Renal cortex interstitium (tissue), 11 donors: Measurements from ENCODE around the gene CDC42BPB. TPM values are rescaled to one million over a fixed set of nuclear protein-coding genes. Genes with fewer than 3 reads are reported as not detected.

ENCODE experiments used
- DNase-seq, 11 donors: peaks; one replicate each; pipeline ENCODE4 v3.0.0-alpha.2; 2013; ENCODE audit warnings: low read depth in 9 of 11, low spot score in 4 of 11; ENCODE audit errors: extremely low read depth in 1 of 11
- polyA plus RNA-seq, 3 donors: library from polyadenylated mRNA; unstranded; fragments of 120-200 nt; gene quantifications; one replicate each; pipeline ENCODE4 v1.2.1, GENCODE V29; 2013; ENCODE audit not compliant: insufficient read length in 3 of 3

CDC42BPB gene
- polyA plus RNA-seq, 3 donors, result 74.0 to 98.5 (median 84.0) TPM

DNA sequence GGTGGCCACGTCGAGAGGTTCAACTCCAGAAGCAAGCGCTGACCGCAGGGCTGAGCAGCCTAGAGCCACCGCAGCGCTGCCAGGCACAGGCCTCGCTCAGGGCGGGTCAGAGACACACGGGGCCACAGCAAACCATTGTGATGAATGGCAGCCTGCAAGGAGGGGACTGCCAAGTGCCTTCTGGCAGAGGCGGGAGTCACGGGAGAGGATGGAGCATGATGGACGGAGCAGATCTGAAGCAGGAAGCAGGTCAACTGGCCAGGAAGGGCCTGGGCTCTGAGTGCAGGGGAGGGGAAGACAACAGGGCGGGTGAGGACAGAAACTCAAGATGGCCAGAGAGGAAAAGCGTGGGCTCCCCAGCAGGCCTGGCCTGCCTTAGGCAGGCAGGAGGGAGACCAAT, 49.8 kb downstream of the CDC42BPB start:
- DNase-seq, result no peak

DNA sequence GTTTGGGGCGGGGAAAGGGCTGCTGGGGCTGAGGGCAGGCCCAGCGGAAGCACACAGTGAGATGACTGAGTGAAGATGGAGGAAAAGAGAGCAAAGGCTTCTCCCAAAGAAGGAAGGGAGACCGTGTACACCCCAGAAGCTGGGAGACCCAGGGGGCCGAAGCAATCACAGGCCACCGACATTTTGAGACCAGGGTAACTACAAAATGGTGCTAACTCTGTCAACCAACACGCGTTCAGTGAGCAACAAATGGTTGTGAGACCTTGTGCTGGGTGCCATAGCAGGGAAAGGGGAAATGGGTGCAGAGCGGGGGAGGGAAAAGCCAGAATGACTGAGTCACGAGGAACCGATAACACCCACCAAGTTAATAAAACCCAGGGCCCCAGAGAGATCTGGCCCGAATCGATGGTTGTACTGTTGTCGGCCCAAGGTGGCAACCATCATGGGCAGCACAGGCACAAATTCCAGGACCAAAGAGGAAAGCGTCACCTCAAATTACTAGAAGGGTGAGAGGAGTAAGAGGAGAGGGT, 50.3 kb downstream of the CDC42BPB start:
- DNase-seq, result no peak

DNA sequence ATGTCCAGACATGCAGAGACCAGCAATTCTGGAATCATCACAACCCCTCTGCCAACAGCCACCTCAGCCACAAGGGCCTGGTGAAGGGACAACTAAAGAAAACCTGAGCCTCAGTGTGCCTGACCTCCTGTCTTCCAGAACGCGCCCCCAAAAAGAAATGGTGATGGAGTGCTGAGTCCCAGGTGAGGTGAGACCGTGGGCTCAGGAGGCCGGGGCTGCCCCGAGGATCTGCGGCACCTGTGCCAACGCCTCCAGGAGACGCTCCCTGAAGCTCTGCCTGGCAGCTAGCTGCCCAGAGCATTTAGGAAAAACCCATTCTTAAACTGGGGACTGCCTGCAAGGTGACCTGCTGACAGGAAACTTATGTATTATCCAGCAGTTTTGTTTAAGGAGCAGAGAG, 51.2 kb downstream of the CDC42BPB start:
- DNase-seq, result no peak

DNA sequence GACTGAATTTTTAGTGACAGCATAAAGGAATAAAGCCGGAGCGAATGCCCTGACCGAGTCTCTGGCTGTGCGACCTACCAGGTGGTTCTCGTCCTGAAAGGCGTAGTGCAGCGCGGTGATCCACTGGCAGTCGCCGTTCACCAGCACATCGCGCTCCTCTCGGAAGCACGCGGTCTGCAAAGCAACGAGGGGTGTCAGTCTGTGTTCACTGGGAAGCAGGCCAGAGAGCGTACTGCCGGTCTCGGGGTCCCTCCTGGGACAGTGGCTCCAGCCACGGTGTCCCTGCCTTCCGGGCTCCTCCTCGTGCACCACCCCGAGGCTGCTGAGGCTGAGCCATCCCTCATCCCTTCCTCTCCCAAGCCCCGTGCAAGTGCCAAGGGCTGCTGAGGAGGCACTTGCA, 53.5 kb downstream of the CDC42BPB start:
- DNase-seq, result no peak

- no peak for DNase-seq
Observed at GRCh38 chr14:103003351-103003615, 54.1 kb downstream of the CDC42BPB start.

GRCh38 chr14:103002578-103003350, 54.6 kb downstream of the CDC42BPB start:
- DNase-seq, result no peak

DNA sequence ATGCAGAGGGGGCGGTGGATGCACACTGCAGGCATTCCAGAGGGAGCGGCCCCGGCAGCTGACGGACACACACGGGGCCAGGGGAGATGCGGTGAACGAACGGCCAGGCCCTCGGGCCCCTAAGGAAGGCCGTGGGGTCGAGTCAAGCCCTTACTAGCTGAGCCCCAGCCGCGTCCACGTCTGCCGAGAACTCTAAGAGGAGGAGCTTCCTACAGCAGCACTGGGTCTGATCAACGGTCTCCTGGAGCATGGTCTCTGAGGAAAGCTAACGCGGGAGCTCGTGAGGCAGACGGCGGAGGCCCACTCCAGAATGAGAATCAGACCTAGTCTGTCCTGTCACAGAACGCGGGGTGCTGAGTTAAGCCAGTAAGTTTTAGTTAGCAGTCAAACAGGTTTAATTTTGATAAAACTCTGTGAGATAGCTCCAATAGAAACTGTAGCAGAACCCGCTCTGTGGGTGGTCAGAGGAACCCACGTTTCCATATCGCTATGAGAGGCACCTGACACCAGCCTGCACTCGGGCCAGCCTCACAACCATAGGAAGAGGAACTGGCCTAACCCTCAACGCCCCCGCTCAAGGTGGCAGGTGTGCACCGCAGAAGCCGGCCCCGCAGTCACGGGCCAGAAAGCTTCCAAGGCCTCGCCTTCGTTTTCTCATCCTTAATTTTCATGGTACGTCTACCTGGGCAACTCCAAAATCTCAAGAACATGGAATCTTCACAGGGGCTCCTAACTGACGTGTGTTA, 55.5 kb downstream of the CDC42BPB start:
- DNase-seq, result no peak

DNA sequence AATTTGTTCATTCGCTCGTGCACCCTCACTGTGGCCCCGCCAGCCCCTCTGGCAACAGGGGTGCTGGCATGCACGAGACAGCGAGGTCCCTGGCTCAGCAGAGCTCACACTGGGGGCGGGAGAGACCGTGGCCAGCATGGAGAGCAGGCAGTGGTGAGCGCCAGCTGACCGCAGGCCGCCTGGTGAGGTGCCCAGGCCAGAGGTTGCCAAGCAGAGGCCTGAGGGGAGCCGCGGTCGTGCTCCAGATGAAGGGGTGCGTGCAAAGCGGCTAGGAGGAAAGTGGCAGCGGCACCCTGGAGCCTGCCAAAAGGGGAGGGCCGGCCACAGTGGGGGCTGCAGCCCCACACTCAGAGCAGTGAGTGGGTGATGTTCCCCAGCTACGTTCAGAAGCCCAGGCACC, 56.1 kb downstream of the CDC42BPB start:
- DNase-seq, result no peak

DNA sequence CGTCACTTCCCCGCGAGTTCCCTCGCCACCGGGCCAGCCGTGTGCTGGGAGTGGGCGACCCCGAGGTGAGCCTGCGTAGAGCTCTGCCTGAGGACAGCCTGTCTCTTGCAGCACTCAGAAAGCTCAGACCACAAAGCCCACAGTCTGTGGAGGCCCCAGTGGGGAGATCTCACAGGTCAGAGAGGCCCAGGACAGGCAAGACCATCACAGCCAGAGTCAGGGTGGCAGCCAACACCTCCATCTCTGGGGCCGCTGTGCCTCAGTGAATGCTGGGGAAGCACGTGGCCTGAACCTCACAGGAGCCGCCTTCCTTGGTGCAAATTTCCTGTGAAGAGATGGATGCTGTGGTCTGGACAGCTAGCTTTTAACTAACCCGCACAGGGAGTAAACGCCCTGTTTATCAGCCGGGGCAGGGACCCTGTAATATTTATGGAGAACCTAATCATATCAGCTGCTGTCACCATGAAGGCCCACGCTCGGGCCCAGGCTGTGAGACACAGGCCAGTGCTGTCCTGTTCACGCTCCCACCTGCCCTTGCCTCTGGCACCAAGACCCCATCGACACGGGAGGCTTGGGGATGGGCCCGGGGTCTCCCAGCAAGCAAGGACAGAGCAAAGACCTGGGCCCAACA, 56.9 kb downstream of the CDC42BPB start:
- no peak for DNase-seq

GRCh38 chr14:102999227-102999895, 58.0 kb downstream of the CDC42BPB start:
- DNase-seq, result no peak

DNA sequence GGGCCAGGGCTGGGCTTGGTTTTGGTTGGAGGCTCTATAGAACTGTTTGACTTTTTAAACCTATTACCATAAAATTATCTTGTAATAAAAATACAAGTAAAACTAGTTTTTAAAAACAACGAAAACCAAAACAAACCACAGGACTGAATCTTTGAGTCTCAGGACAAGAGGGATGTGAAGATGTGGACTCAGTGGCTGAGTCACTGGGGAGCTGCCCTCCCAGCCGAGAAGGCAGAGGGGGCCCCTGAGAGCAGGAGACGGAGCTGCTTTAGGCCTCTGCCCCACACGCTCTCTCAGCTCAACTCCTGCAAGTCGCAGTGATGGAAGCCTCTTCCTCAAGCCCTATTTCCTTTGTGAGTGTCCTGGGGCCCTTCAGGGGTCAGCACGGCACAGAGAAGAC, 59.0 kb downstream of the CDC42BPB start:
- no peak for DNase-seq

DNA sequence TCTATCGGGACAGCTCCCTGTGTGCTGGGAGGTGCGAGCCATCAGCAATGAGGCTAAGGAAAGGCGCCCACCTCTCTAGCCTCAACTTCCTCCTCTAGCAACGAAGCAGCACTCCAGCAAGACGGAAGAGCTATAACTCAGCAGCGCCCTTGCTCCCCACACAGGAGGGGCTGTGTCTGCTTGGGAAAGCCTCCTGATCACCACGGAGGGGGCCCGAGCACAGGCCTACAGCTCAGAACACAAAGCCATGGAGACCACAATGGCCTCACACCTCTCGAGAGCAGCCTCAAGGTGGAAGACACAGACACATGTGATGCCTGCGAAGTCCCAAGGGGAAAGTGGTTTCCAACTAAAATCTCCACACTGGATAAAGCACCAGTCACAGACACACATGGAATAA, 60.4 kb downstream of the CDC42BPB start:
- no peak for DNase-seq

- DNase-seq, result no peak
Observed at GRCh38 chr14:102994689-102995088, 62.7 kb downstream of the CDC42BPB start.

DNA sequence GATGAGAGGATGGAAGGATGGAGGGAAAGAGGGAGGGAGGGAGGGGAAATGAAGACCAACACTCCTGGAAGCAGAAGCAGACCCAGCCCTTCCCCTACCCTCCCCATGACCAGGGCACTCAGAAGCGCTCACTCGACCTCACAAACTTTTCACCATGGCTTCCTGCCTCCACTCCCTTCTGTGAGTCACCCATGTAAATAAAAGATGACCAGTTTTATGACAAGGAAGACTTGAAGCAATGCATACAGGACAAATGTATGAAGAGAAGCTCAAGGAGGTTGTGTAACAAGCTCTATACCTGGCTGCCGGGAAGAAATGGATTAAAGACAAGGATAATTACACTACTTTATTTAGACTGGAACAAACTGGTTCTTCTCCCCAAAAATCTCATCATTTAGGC, 63.8 kb downstream of the CDC42BPB start:
- DNase-seq, result no peak

GRCh38 chr14:102991376-102991775, 66.0 kb downstream of the CDC42BPB start:
- DNase-seq, result no peak

DNA sequence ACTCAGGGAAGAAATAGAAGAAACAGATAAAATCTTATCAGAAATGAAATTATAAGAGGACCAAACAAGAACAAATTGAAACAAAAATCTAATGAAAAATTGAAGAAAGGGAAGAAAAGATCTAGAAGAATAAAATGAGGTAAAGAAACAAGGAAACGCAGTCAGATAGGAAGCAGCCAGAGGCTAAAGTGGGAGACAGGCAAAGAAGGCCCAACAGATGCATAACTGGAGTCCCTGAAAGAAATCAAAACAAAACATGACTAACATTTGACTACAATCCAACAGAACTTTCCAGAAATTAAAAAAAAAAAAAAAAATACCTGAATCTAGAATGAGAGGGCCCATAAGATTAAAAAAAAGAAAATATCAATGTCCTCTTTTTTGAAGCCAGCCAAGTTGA, 69.3 kb downstream of the CDC42BPB start:
- DNase-seq, result no peak

DNA sequence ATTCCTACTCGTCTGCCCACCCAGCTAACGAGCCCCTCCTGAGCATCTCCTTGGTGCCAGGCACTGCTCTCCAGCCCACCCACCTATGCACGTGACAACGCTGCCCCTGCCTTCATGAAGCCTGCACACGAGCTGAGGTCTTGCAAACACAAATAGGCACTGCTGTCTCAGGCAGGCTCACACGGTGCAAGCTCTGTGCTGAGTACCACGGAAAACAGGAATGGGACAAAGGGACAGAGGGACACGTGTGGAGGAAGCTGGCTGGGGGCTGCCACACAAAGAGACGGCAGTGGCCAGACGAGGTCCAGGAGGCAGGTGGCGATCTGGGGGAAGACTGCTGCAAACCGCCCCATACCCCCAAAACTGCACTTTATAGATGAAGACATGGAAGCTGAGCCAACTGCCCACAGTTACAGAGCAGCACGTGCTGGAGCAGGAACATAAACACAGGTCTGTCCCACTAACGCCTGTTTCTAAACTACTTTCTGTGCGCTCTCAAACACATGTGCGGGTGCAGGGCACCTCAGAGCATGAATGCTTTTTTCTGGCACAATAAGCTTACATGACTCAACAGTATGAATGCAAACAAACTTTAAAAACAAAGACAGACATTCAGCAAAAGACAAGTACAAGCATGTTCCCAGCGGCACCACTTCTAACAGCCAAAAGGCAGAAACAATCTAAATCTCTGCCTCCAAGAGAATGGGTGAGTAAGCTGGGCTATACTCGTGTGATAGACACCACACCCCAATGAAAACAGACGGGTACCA, 70.4 kb downstream of the CDC42BPB start:
- no peak for DNase-seq

DNA sequence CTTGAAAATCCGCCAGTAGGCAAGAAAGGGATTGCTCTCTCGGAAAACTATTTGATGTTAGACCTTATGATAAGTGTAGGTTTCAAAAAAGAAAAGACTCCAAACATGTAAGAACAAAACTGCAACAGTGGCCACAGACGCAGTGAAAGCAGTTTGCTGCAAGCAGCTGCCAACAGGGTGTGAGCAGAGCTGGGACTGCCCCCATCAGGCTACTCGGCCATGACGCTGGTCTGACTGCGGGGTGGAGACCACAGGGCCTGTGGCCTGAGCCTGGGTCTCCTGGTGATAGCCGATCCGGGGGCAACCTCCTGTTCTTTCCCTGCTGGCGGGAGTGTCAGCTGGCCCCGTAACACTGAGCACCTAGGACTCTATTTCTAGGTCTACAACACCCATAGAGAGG, 71.7 kb downstream of the CDC42BPB start:
- DNase-seq, result no peak
